GM23338 (cell line): ENCODE results near the gene ZG16B. TPM values are rescaled to one million over a fixed set of nuclear protein-coding genes. Genes with fewer than 3 reads are reported as not detected.

Experiments used
- ATAC-seq: fragments of 200-7000 bp; cut with Tn5 transposase; 3 replicates; pipeline ENCODE4 v1.9.1; 2020
- DNase-seq: peaks from one replicate; pipeline ENCODE4 v3.0.0-alpha.2; 2015; ENCODE audit warnings: low spot score
- H2AFZ ChIP-seq: fragments of 200-600 bp; sonication (generic); 2 replicates; pipeline ENCODE4 v1.8.0; 2016; ENCODE audit warnings: antibody characterized with exemption, mild to moderate bottlenecking, moderate library complexity
- H3F3A ChIP-seq: fragments of 200-600 bp; sonication (generic); replicated peaks from 2 replicates; pipeline ENCODE4 v1.8.0; 2017; ENCODE audit warnings: antibody characterized with exemption, mixed run types, low read depth
- H3K27ac ChIP-seq: fragments of 200-600 bp; sonication (generic); 2 replicates; pipeline ENCODE4 v1.6.1; 2016; ENCODE audit warnings: low read depth
- H3K27me3 ChIP-seq: fragments of 200-600 bp; sonication (generic); 2 replicates; pipeline ENCODE4 v1.8.0; 2016; ENCODE audit warnings: mild to moderate bottlenecking, mixed run types, moderate library complexity; ENCODE audit not compliant: insufficient read depth
- H3K36me3 ChIP-seq: fragments of 200-600 bp; sonication (generic); 2 replicates; pipeline ENCODE4 v1.8.0; 2016; ENCODE audit warnings: mild to moderate bottlenecking; ENCODE audit not compliant: insufficient read depth
- H3K4me1 ChIP-seq: fragments of 200-600 bp; sonication (generic); 2 replicates; pipeline ENCODE4 v1.8.0; 2016; ENCODE audit warnings: mild to moderate bottlenecking, moderate library complexity; ENCODE audit not compliant: insufficient read depth
- H3K4me2 ChIP-seq: fragments of 200-600 bp; sonication (generic); 2 replicates; pipeline ENCODE4 v1.7.1; 2017; ENCODE audit warnings: mixed run types
- H3K4me3 ChIP-seq: fragments of 200-600 bp; sonication (generic); 2 replicates; pipeline ENCODE4 v1.6.1; 2016; ENCODE audit warnings: mixed run types
- H3K79me2 ChIP-seq: fragments of 200-600 bp; sonication (generic); replicated peaks from 2 replicates; pipeline ENCODE4 v1.8.0; 2017; ENCODE audit warnings: mild to moderate bottlenecking; ENCODE audit not compliant: insufficient read depth
- H3K9me2 ChIP-seq: fragments of 200-600 bp; sonication (generic); 2 replicates; pipeline ENCODE4 v1.8.0; 2017; ENCODE audit not compliant: insufficient read depth
- H4K20me1 ChIP-seq: fragments of 200-600 bp; sonication (generic); replicated peaks from 2 replicates; pipeline ENCODE4 v1.8.0; 2017; ENCODE audit warnings: mild to moderate bottlenecking; ENCODE audit not compliant: insufficient read depth
- H3K27ac Mint-ChIP-seq: 2 replicates; pipeline ENCODE4 v1.8.0; 2020; ENCODE audit warnings: inconsistent platforms, mild to moderate bottlenecking, moderate library complexity, mixed read lengths
- H3K27me3 Mint-ChIP-seq: 3 replicates; pipeline ENCODE4 v1.8.0; 2022; ENCODE audit warnings: low read depth, mild to moderate bottlenecking, moderate library complexity, mixed read lengths, inconsistent platforms; ENCODE audit not compliant: insufficient read depth, poor library complexity
- H3K36me3 Mint-ChIP-seq: 3 replicates; pipeline ENCODE4 v1.8.0; 2021; ENCODE audit warnings: low read depth, mild to moderate bottlenecking, inconsistent platforms, moderate library complexity, mixed read lengths
- H3K4me1 Mint-ChIP-seq: 3 replicates; pipeline ENCODE4 v1.8.0; 2020; ENCODE audit warnings: mild to moderate bottlenecking, inconsistent platforms, mixed read lengths
- H3K4me3 Mint-ChIP-seq: 3 replicates; pipeline ENCODE4 v1.8.0; 2021; ENCODE audit warnings: moderate library complexity, mild to moderate bottlenecking, inconsistent platforms, mixed read lengths
- H3K9me3 Mint-ChIP-seq: 3 replicates; pipeline ENCODE4 v1.8.0; 2020; ENCODE audit warnings: moderate library complexity, mild to moderate bottlenecking, inconsistent platforms, mixed read lengths
- CREB1 ChIP-seq: fragments of 250-450 bp; sonication (Bioruptor Pico); IDR thresholded peaks from 2 replicates; pipeline ENCODE4 v1.5.0; 2020; ENCODE audit warnings: low read depth, mild to moderate bottlenecking, moderate library complexity
- CTCF ChIP-seq, 2 experiments: fragments of 200-600 bp in 1 of 2; sonication (generic) in 1 of 2; conservative IDR thresholded peaks; 2 replicates each; pipeline versions ENCODE4 v1.5.1 to v1.6.1; 2016 to 2017; ENCODE audit warnings: antibody characterized with exemption in 2 of 2, low read depth in 2 of 2, mild to moderate bottlenecking in 2 of 2, moderate library complexity in 1 of 2
- ETS1 ChIP-seq: IDR thresholded peaks from 2 replicates; pipeline ENCODE4 v1.6.1; 2016; ENCODE audit warnings: antibody characterized with exemption
- EZH2phosphoT487 ChIP-seq: fragments of 200-600 bp; sonication (generic); IDR thresholded peaks from one replicate; pipeline ENCODE4 v1.8.1; 2018; ENCODE audit warnings: antibody characterized with exemption; ENCODE audit not compliant: unreplicated experiment
- JUNB ChIP-seq: IDR thresholded peaks from one replicate; pipeline ENCODE4 v1.6.1; 2016; ENCODE audit warnings: antibody characterized with exemption; ENCODE audit not compliant: unreplicated experiment
- STAT1 ChIP-seq: IDR thresholded peaks from one replicate; pipeline ENCODE4 v1.6.1; 2016; ENCODE audit warnings: antibody characterized with exemption; ENCODE audit not compliant: unreplicated experiment
- ZNF114 ChIP-seq: fragments of 250-450 bp; sonication (Bioruptor Pico); IDR thresholded peaks from 2 replicates; pipeline ENCODE4 v1.5.0; 2020; ENCODE audit warnings: mild to moderate bottlenecking, moderate library complexity
- ZNF331 ChIP-seq: fragments of 250-450 bp; sonication (Bioruptor Pico); IDR thresholded peaks from 2 replicates; pipeline ENCODE4 v1.5.0; 2020; ENCODE audit warnings: low read depth, mild to moderate bottlenecking, moderate library complexity
- ZNF462 ChIP-seq: fragments of 250-450 bp; sonication (Bioruptor Pico); IDR thresholded peaks from 2 replicates; pipeline ENCODE4 v1.5.0; 2020; ENCODE audit warnings: mild to moderate bottlenecking, moderate library complexity
- polyA plus RNA-seq: library from polyadenylated mRNA; unstranded; fragments of >200 nt; fragmentation: Nextera tagmentation; extraction: Ambion mirVana; gene quantifications from 2 replicates; pipeline ENCODE4 v1.2.1, GENCODE V29; 2016
- total RNA-seq: library from RNA; depleted of rRNA; stranded (reverse); fragments of >200 nt; shearing (Covaris generic); gene quantifications from 2 replicates; pipeline ENCODE4 v1.2.3, GENCODE V29; 2014

ZG16B gene
- total and polyA plus RNA-seq, 2 experiments from 2014 or later: not detected

- Histone ChIP-seq H3K27me3 (no peaks in the 10 kb centered on the region), H2AFZ (no peak overlapping the region), H4K20me1 (no peaks in the 10 kb centered on the region), H3K36me3 (no peaks in the 10 kb centered on the region), H3K27ac (no peak overlapping the region), H3K4me1 (no peaks in the 10 kb centered on the region), H3K79me2 (no peaks in the 10 kb centered on the region), H3K9me2 (no peaks in the 10 kb centered on the region), H3F3A (no peaks in the 10 kb centered on the region), H3K4me2 (no peak overlapping the region), H3K4me3 (no peak overlapping the region)
- no peak for TF ChIP-seq CTCF (conservative IDR thresholded peaks at IDR 0.05; ENCODE audit: low read depth in 2 of 2)
- TF ChIP-seq ETS1: no peak
- H3K4me1 Mint-ChIP-seq: no peaks in the 10 kb centered on the region
- H3K27ac Mint-ChIP-seq: no peak overlapping the region; the same call in 1 of the 2 replicates
- DNase-seq: no peak
- peaks cover 4% of the 10 kb centered on the region for H3K27me3 Mint-ChIP-seq
- ATAC-seq: no peak
- H3K4me3 Mint-ChIP-seq: no peak overlapping the region
- H3K9me3 Mint-ChIP-seq: no peaks in the 10 kb centered on the region
- no peaks in the 10 kb centered on the region for H3K36me3 Mint-ChIP-seq
These were observed 11.7 kb upstream of the ZG16B start for GRCh38 chr16:2818272-2818876.

- no peaks in the 10 kb centered on the region for H3K27me3 ChIP-seq
- H2AFZ ChIP-seq: no peak overlapping the region
- DNase-seq (no peak), ATAC-seq (no peak)
- H3K9me3 Mint-ChIP-seq: no peaks in the 10 kb centered on the region
- H3K36me3 ChIP-seq: no peaks in the 10 kb centered on the region
- no peak overlapping the region for H3K4me3 ChIP-seq
- no peaks in the 10 kb centered on the region for H4K20me1 ChIP-seq
- H3K4me3 Mint-ChIP-seq: no peak overlapping the region
- no peak overlapping the region for H3K27ac ChIP-seq
- H3F3A ChIP-seq: no peaks in the 10 kb centered on the region
- no peaks in the 10 kb centered on the region for H3K79me2 ChIP-seq
- H3K4me1 ChIP-seq: no peaks in the 10 kb centered on the region
- H3K4me2 ChIP-seq: no peak overlapping the region
- no peaks in the 10 kb centered on the region for H3K9me2 ChIP-seq
- no peaks in the 10 kb centered on the region for H3K4me1 Mint-ChIP-seq
- H3K27me3 Mint-ChIP-seq: peaks cover 4% of the 10 kb centered on the region
- no peak overlapping the region for H3K27ac Mint-ChIP-seq
- no peaks in the 10 kb centered on the region for H3K36me3 Mint-ChIP-seq
- no peak for TF ChIP-seq STAT1
- no peak for TF ChIP-seq ZNF462 (CRISPR knock-in tag)
- no peak for TF ChIP-seq ZNF331 (CRISPR knock-in tag)
- no peak for TF ChIP-seq ZNF114 (CRISPR knock-in tag)
- no peak for TF ChIP-seq CREB1 (CRISPR knock-in tag)
- no peak for TF ChIP-seq JUNB
- no peak for TF ChIP-seq EZH2phosphoT487
These were observed 10.7 kb upstream of the ZG16B start for GRCh38 chr16:2819179-2819938.
